HEK293 (cell line): ENCODE measurements around the gene SOX5.

ENCODE experiments used
- CTCF ChIA-PET: fragments of 350-600 bp; formaldehyde crosslinking; extraction: SDS; loops from one replicate; lab custom pipeline; 2021; ENCODE audit warnings: antibody characterized with exemption; lab: Yijun Ruan, JAX
- POLR2A ChIA-PET: fragments of 300-600 bp; formaldehyde crosslinking; extraction: SDS; loops from one replicate; lab custom pipeline; 2020; ENCODE audit warnings: antibody characterized with exemption, inconsistent platforms; lab: Yijun Ruan, JAX
- H3K27ac ChIP-seq: fragments of 200-500 bp; sonication (Bioruptor generic); 2 replicates; pipeline ENCODE4 v1.5.1; 2014; ENCODE audit warnings: low read depth, low read length, control low read depth, inconsistent platforms; ENCODE audit errors: extremely low read depth
- H3K36me3 ChIP-seq, 2 experiments: fragments of 200-500 bp in 1 of 2; sonication (Bioruptor generic) in 1 of 2; 1 replicate in 1 of 2; 2 replicates in 1 of 2; pipeline ENCODE4 v1.5.1; 2014 to 2017; ENCODE audit warnings: inconsistent platforms in 2 of 2, low read length in 2 of 2; ENCODE audit not compliant: control insufficient read depth in 2 of 2, insufficient read depth in 1 of 2
- H3K4me1 ChIP-seq: fragments of 200-500 bp; sonication (Bioruptor generic); 2 replicates; pipeline ENCODE4 v1.5.1; 2014; ENCODE audit warnings: mild to moderate bottlenecking, low read length, inconsistent platforms; ENCODE audit not compliant: control insufficient read depth, insufficient read depth
- H3K4me3 ChIP-seq: 2 replicates; pipeline ENCODE4 v1.5.1; 2011; ENCODE audit warnings: low read depth, mild to moderate bottlenecking, control low read depth, low read length, moderate library complexity
- H3K9me3 ChIP-seq: fragments of 200-500 bp; sonication (Bioruptor generic); 2 replicates; pipeline ENCODE4 v1.5.1; 2014; ENCODE audit warnings: low read depth, low read length, inconsistent platforms; ENCODE audit not compliant: control insufficient read depth, insufficient read depth
- BCL11A ChIP-seq: fragments of 450-650 bp; formaldehyde crosslinking; IDR thresholded peaks from 2 replicates; pipeline ENCODE4 v1.5.1; 2016; ENCODE audit warnings: low read depth, missing biosample characterization, missing genetic modification characterization
- KLF9 ChIP-seq: fragments of 450-650 bp; formaldehyde crosslinking; IDR thresholded peaks from 2 replicates; pipeline ENCODE4 v1.5.1; 2016; ENCODE audit warnings: missing biosample characterization, missing genetic modification characterization, low read depth
- YY1 ChIP-seq: fragments of 450-650 bp; formaldehyde crosslinking; IDR thresholded peaks from 2 replicates; pipeline ENCODE4 v1.5.1; 2018; ENCODE audit warnings: missing biosample characterization, missing genetic modification characterization
- YY2 ChIP-seq: fragments of 450-650 bp; formaldehyde crosslinking; IDR thresholded peaks from 2 replicates; pipeline ENCODE4 v1.5.1; 2016; ENCODE audit warnings: missing biosample characterization, missing genetic modification characterization
- ZBTB48 ChIP-seq: fragments of 450-650 bp; formaldehyde crosslinking; IDR thresholded peaks from 2 replicates; pipeline ENCODE4 v1.5.1; 2016; ENCODE audit warnings: missing biosample characterization, missing genetic modification characterization
- ZFP69B ChIP-seq: fragments of 450-650 bp; formaldehyde crosslinking; IDR thresholded peaks from 2 replicates; pipeline ENCODE4 v1.5.1; 2016; ENCODE audit warnings: missing biosample characterization, missing genetic modification characterization
- ZNF223 ChIP-seq: fragments of 450-650 bp; formaldehyde crosslinking; IDR thresholded peaks from 2 replicates; pipeline ENCODE4 v1.5.1; 2016; ENCODE audit warnings: missing biosample characterization, missing genetic modification characterization
- ZNF23 ChIP-seq: fragments of 450-650 bp; formaldehyde crosslinking; IDR thresholded peaks from 2 replicates; pipeline ENCODE4 v1.5.1; 2016; ENCODE audit warnings: missing biosample characterization, missing genetic modification characterization, borderline replicate concordance
- ZNF239 ChIP-seq: fragments of 450-650 bp; formaldehyde crosslinking; IDR thresholded peaks from 2 replicates; pipeline ENCODE4 v1.5.1; 2016; ENCODE audit warnings: missing biosample characterization, missing genetic modification characterization
- ZNF311 ChIP-seq: fragments of 450-650 bp; formaldehyde crosslinking; IDR thresholded peaks from 2 replicates; pipeline ENCODE4 v1.5.1; 2017; ENCODE audit warnings: missing biosample characterization, missing genetic modification characterization, borderline replicate concordance
- ZNF391 ChIP-seq: fragments of 450-650 bp; formaldehyde crosslinking; IDR thresholded peaks from 2 replicates; pipeline ENCODE4 v1.5.1; 2016; ENCODE audit warnings: low read depth, missing biosample characterization, missing genetic modification characterization, borderline replicate concordance
- ZNF433 ChIP-seq: fragments of 450-650 bp; formaldehyde crosslinking; IDR thresholded peaks from 2 replicates; pipeline ENCODE4 v1.5.1; 2016; ENCODE audit warnings: missing biosample characterization, missing genetic modification characterization, low read depth
- ZNF549 ChIP-seq: fragments of 450-650 bp; IDR thresholded peaks from 2 replicates; pipeline ENCODE4 v1.5.1; 2018; ENCODE audit warnings: missing biosample characterization, missing genetic modification characterization, mild to moderate bottlenecking, inconsistent platforms, moderate library complexity
- ZNF555 ChIP-seq: fragments of 450-650 bp; formaldehyde crosslinking; conservative IDR thresholded peaks from 2 replicates; pipeline ENCODE4 v1.5.1; 2017; ENCODE audit warnings: missing biosample characterization, mild to moderate bottlenecking, missing genetic modification characterization, inconsistent platforms
- ZNF558 ChIP-seq: fragments of 450-650 bp; formaldehyde crosslinking; IDR thresholded peaks from 2 replicates; pipeline ENCODE4 v1.5.1; 2016; ENCODE audit warnings: missing biosample characterization, missing genetic modification characterization
- ZNF658 ChIP-seq: fragments of 450-650 bp; formaldehyde crosslinking; IDR thresholded peaks from 2 replicates; pipeline ENCODE4; 2016; ENCODE audit warnings: missing biosample characterization, missing genetic modification characterization
- ZNF664 ChIP-seq: fragments of 450-650 bp; formaldehyde crosslinking; IDR thresholded peaks from 2 replicates; pipeline ENCODE4 v1.5.1; 2016; ENCODE audit warnings: missing biosample characterization, missing genetic modification characterization
- ZNF670 ChIP-seq: fragments of 450-650 bp; formaldehyde crosslinking; IDR thresholded peaks from 2 replicates; pipeline ENCODE4 v1.5.1; 2016; ENCODE audit warnings: missing biosample characterization, missing genetic modification characterization, low read depth
- ZNF830 ChIP-seq: fragments of 450-650 bp; IDR thresholded peaks from 2 replicates; pipeline ENCODE4 v1.5.0; 2018; ENCODE audit warnings: missing biosample characterization, missing genetic modification characterization, low read depth, mild to moderate bottlenecking, moderate library complexity
- ZSCAN30 ChIP-seq: fragments of 450-650 bp; IDR thresholded peaks from 2 replicates; pipeline ENCODE4 v1.5.1; 2018; ENCODE audit warnings: missing biosample characterization, mild to moderate bottlenecking, missing genetic modification characterization, moderate library complexity
- TF ChIP-seq, protein P1 (sequence below): fragments of 450-650 bp; formaldehyde crosslinking; IDR thresholded peaks from 2 replicates; pipeline ENCODE4 v1.5.1; 2016; ENCODE audit warnings: missing biosample characterization, missing genetic modification characterization
- TF ChIP-seq, protein P2 (sequence below): fragments of 450-650 bp; formaldehyde crosslinking; IDR thresholded peaks from 2 replicates; pipeline ENCODE4 v1.5.1; 2016; ENCODE audit warnings: missing biosample characterization, missing genetic modification characterization
- TF ChIP-seq, protein P3 (sequence below): fragments of 450-650 bp; formaldehyde crosslinking; IDR thresholded peaks from 2 replicates; pipeline ENCODE4 v1.5.1; 2016; ENCODE audit warnings: missing biosample characterization, missing genetic modification characterization
- TF ChIP-seq, protein P4 (sequence below): fragments of 450-650 bp; formaldehyde crosslinking; IDR thresholded peaks from 2 replicates; pipeline ENCODE4 v1.5.1; 2016; ENCODE audit warnings: missing biosample characterization, missing genetic modification characterization
- TF ChIP-seq, protein P5 (sequence below): IDR thresholded peaks from 2 replicates; pipeline ENCODE4 v1.6.1; 2011; ENCODE audit warnings: mild to moderate bottlenecking, low read depth, low read length, borderline replicate concordance
- TF ChIP-seq, protein P6 (sequence below): fragments of 450-650 bp; formaldehyde crosslinking; IDR thresholded peaks from 2 replicates; pipeline ENCODE4 v1.5.1; 2017; ENCODE audit warnings: missing biosample characterization, missing genetic modification characterization

SOX5 gene

DNA sequence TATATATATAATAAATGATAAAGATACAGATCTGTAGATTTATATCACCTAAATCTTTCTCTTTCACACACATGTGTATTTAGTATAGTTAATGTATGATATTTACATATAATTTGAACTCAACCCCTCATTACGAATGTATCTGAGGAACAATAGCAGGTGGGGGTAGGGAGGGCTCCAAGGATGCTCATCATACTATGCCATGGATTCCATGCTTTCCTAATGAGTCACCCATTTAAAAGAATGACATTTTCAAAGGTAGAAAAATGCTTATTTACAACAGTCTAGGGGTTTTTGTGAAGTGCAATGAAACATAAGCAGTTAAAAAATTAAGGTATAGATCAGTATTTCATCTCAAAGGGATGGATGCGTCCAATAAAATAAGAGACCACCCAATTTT, 181.6 kb downstream of the SOX5 start:
- Histone ChIP-seq H3K36me3 (no peaks in the 10 kb centered on the region), H3K4me3 (no peak overlapping the region), H3K9me3 (no peaks in the 10 kb centered on the region), H3K27ac (no peak overlapping the region), H3K4me1 (no peaks in the 10 kb centered on the region)
- POLR2A ChIA-PET: no interaction called here
- no peak for TF ChIP-seq ZBTB48
- no peak for TF ChIP-seq ZNF223
- TF ChIP-seq ZNF830: no peak
- TF ChIP-seq ZNF433 (tag by site-specific recombination): no peak
- TF ChIP-seq YY2 (tag by site-specific recombination): no peak
- TF ChIP-seq, protein P1, sequence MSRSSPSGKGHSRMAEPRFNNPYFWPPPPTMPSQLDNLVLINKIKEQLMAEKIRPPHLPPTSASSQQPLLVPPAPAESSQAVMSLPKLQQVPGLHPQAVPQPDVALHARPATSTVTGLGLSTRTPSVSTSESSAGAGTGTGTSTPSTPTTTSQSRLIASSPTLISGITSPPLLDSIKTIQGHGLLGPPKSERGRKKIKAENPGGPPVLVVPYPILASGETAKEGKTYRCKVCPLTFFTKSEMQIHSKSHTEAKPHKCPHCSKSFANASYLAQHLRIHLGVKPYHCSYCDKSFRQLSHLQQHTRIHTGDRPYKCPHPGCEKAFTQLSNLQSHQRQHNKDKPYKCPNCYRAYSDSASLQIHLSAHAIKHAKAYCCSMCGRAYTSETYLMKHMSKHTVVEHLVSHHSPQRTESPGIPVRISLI (tag by site-specific recombination): no peak
- no peak for TF ChIP-seq ZFP69B (tag by site-specific recombination)
- TF ChIP-seq, protein P2, sequence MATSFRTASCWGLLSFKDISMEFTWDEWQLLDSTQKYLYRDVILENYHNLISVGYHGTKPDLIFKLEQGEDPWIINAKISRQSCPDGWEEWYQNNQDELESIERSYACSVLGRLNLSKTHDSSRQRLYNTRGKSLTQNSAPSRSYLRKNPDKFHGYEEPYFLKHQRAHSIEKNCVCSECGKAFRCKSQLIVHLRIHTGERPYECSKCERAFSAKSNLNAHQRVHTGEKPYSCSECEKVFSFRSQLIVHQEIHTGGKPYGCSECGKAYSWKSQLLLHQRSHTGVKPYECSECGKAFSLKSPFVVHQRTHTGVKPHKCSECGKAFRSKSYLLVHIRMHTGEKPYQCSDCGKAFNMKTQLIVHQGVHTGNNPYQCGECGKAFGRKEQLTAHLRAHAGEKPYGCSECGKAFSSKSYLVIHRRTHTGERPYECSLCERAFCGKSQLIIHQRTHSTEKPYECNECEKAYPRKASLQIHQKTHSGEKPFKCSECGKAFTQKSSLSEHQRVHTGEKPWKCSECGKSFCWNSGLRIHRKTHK: no peak
- TF ChIP-seq ZNF23 (tag by site-specific recombination): no peak
- no peak for TF ChIP-seq ZNF670 (tag by site-specific recombination)
- no peak for TF ChIP-seq BCL11A (tag by site-specific recombination)
- CTCF ChIA-PET: no interaction called here

DNA sequence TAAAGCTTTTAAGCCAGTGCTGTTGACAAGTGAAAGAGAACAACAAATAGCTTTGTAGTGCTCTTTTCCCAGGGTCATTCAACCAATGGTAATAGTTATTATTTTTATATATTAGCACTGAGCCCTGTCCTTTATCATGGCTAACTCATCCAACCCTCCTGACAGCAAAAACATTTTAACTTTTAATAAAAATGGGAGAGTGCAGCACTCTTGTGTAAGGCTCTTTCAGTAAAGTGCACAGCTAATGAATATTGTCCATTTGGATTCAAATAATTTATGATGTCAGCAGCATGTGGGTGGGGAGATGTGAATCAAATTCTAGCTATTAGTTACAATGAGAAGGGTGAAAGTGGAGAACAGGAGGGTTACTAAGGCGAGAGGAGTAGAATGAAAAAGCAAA, 185.7 kb downstream of the SOX5 start:
- H3K4me3 ChIP-seq: no peak overlapping the region
- ChIA-PET CTCF (no interaction called here), POLR2A (no interaction called here)
- H3K4me1 ChIP-seq: no peaks in the 10 kb centered on the region
- no peaks in the 10 kb centered on the region for H3K36me3 ChIP-seq
- no peaks in the 10 kb centered on the region for H3K9me3 ChIP-seq
- no peak overlapping the region for H3K27ac ChIP-seq
- TF ChIP-seq, protein P3, sequence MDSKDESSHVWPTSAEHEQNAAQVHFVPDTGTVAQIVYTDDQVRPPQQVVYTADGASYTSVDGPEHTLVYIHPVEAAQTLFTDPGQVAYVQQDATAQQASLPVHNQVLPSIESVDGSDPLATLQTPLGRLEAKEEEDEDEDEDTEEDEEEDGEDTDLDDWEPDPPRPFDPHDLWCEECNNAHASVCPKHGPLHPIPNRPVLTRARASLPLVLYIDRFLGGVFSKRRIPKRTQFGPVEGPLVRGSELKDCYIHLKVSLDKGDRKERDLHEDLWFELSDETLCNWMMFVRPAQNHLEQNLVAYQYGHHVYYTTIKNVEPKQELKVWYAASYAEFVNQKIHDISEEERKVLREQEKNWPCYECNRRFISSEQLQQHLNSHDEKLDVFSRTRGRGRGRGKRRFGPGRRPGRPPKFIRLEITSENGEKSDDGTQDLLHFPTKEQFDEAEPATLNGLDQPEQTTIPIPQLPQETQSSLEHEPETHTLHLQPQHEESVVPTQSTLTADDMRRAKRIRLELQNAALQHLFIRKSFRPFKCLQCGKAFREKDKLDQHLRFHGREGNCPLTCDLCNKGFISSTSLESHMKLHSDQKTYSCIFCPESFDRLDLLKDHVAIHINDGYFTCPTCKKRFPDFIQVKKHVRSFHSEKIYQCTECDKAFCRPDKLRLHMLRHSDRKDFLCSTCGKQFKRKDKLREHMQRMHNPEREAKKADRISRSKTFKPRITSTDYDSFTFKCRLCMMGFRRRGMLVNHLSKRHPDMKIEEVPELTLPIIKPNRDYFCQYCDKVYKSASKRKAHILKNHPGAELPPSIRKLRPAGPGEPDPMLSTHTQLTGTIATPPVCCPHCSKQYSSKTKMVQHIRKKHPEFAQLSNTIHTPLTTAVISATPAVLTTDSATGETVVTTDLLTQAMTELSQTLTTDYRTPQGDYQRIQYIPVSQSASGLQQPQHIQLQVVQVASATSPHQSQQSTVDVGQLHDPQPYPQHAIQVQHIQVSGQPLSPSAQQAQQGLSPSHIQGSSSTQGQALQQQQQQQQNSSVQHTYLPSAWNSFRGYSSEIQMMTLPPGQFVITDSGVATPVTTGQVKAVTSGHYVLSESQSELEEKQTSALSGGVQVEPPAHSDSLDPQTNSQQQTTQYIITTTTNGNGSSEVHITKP: no peak
- TF ChIP-seq YY1 (tag by site-specific recombination) (no peak), ZNF830 (no peak), ZSCAN30 (tag by site-specific recombination) (no peak), ZNF558 (tag by site-specific recombination) (no peak), ZNF549 (tag by site-specific recombination) (no peak), ZNF658 (tag by site-specific recombination) (no peak), KLF9 (tag by site-specific recombination) (no peak), ZNF664 (no peak), ZNF239 (tag by site-specific recombination) (no peak), ZNF311 (tag by site-specific recombination) (no peak), ZNF555 (tag by site-specific recombination) (no peak), ZNF391 (tag by site-specific recombination) (no peak)
- TF ChIP-seq, protein P4, sequence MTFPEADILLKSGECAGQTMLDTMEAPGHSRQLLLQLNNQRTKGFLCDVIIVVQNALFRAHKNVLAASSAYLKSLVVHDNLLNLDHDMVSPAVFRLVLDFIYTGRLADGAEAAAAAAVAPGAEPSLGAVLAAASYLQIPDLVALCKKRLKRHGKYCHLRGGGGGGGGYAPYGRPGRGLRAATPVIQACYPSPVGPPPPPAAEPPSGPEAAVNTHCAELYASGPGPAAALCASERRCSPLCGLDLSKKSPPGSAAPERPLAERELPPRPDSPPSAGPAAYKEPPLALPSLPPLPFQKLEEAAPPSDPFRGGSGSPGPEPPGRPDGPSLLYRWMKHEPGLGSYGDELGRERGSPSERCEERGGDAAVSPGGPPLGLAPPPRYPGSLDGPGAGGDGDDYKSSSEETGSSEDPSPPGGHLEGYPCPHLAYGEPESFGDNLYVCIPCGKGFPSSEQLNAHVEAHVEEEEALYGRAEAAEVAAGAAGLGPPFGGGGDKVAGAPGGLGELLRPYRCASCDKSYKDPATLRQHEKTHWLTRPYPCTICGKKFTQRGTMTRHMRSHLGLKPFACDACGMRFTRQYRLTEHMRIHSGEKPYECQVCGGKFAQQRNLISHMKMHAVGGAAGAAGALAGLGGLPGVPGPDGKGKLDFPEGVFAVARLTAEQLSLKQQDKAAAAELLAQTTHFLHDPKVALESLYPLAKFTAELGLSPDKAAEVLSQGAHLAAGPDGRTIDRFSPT (tag by site-specific recombination): no peak
- TF ChIP-seq, protein P5, sequence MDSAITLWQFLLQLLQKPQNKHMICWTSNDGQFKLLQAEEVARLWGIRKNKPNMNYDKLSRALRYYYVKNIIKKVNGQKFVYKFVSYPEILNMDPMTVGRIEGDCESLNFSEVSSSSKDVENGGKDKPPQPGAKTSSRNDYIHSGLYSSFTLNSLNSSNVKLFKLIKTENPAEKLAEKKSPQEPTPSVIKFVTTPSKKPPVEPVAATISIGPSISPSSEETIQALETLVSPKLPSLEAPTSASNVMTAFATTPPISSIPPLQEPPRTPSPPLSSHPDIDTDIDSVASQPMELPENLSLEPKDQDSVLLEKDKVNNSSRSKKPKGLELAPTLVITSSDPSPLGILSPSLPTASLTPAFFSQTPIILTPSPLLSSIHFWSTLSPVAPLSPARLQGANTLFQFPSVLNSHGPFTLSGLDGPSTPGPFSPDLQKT: no peak
- TF ChIP-seq, protein P6, sequence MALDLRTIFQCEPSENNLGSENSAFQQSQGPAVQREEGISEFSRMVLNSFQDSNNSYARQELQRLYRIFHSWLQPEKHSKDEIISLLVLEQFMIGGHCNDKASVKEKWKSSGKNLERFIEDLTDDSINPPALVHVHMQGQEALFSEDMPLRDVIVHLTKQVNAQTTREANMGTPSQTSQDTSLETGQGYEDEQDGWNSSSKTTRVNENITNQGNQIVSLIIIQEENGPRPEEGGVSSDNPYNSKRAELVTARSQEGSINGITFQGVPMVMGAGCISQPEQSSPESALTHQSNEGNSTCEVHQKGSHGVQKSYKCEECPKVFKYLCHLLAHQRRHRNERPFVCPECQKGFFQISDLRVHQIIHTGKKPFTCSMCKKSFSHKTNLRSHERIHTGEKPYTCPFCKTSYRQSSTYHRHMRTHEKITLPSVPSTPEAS (tag by site-specific recombination): no peak
